Vagina (tissue), 2 donors: Measurements from ENCODE around the gene PBX1.

Experiments used
- CTCF ChIP-seq, 3 experiments: fragments of 450-650 bp in 2 of 3; fragments of 200-600 bp in 1 of 3; sonication (generic) in 1 of 3; IDR thresholded peaks; one replicate each; pipeline ENCODE4 v1.5.1; 2017 to 2019; ENCODE audit warnings: antibody characterized with exemption in 3 of 3, mild to moderate bottlenecking in 2 of 3, moderate library complexity in 2 of 3
- POLR2AphosphoS5 ChIP-seq, 2 donors: sonication (generic); formaldehyde crosslinking; IDR thresholded peaks; one replicate each; pipeline ENCODE4 v1.9.0; 2017; ENCODE audit warnings: antibody characterized with exemption in 2 of 2, mild to moderate bottlenecking in 2 of 2, low read depth in 1 of 2; ENCODE audit not compliant: insufficient read depth in 1 of 2

- TF ChIP-seq CTCF (IDR thresholded peaks at IDR 0.05) = no peak
- TF ChIP-seq POLR2AphosphoS5 (IDR thresholded peaks at IDR 0.05; ENCODE audit: insufficient read depth in 1 of 2, low read depth in 1 of 2) = no peak
These were observed 84.0 kb downstream of the PBX1 start for GRCh38 chr1:164643018-164643417.
